Erythroblast (primary cell): Measurements from ENCODE around the gene PMPCB.

Experiments
- GATA1 ChIP-seq: IDR thresholded peaks from 2 replicates; pipeline ENCODE4 v1.6.1; 2011; ENCODE audit warnings: low read depth, mild to moderate bottlenecking, control low read depth, low read length, moderate library complexity
- POLR2A ChIP-seq: IDR thresholded peaks from 2 replicates; pipeline ENCODE4 v1.6.1; 2011; ENCODE audit warnings: mild to moderate bottlenecking, low read length

DNA sequence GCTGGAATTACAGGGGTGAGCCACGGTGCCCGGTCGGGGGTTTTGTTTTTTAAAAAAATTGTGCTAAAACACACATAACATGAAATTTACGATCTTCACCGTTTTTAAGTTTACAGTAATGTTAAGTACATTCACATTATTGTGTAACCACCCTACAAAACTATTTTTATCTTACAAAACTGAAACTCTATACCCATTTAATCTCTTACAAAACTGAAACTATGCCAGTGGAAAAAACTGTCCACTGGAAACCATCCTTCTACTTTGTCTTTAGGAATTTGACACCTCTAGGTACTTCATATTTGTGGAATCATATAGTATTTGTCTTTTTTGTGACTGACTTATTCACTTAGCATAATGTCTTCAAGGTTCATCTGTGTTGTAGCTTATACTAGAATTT, 49.2 kb downstream of the PMPCB start:
- TF ChIP-seq POLR2A (no peak), GATA1 (no peak)
